SK-N-SH (cell line): ENCODE results near the gene SNU13. TPM values are rescaled to one million over a fixed set of nuclear protein-coding genes. Genes with fewer than 3 reads are reported as not detected.

Experiments used
- CTCF ChIA-PET: fragments of 300-600, 350-600 bp; formaldehyde crosslinking; extraction: SDS; loops from one replicate; lab custom pipeline; 2021; lab: Yijun Ruan, JAX
- POLR2A ChIA-PET: fragments of 350-600 bp; sonication (Branson Sonifier 250); formaldehyde crosslinking; extraction: SDS; loops from one replicate; lab custom pipeline; 2020; ENCODE audit warnings: antibody characterized with exemption, inconsistent platforms; lab: Yijun Ruan, JAX
- DNase-seq: peaks from one replicate; pipeline ENCODE4 v3.0.0; 2012
- H2AFZ ChIP-seq: fragments of 200-600 bp; sonication (generic); 2 replicates; pipeline ENCODE4 v1.8.1; 2016; ENCODE audit warnings: antibody characterized with exemption, mild to moderate bottlenecking, low read depth
- H3F3A ChIP-seq: fragments of 200-600 bp; sonication (generic); replicated peaks from 2 replicates; pipeline ENCODE3; 2016; ENCODE audit warnings: antibody characterized with exemption, mild to moderate bottlenecking; ENCODE audit not compliant: insufficient read depth
- H3K27ac ChIP-seq, 2 experiments: fragments of 200-500 bp in 1 of 2; fragments of 200-600 bp in 1 of 2; sonication (Bioruptor generic) in 1 of 2; sonication (generic), shearing (Covaris generic) in 1 of 2; 2 replicates each; pipeline versions ENCODE4 v1.5.1 to v1.6.1; 2014 to 2016; ENCODE audit warnings: low read depth in 2 of 2, inconsistent platforms in 1 of 2, low read length in 1 of 2, mild to moderate bottlenecking in 1 of 2, mixed read lengths in 1 of 2
- H3K27me3 ChIP-seq: fragments of 200-600 bp; sonication (generic), shearing (Covaris generic); 2 replicates; pipeline ENCODE4 v1.6.1; 2016; ENCODE audit warnings: mixed run types; ENCODE audit not compliant: insufficient read depth
- H3K36me3 ChIP-seq, 2 experiments: fragments of 200-500 bp in 1 of 2; fragments of 200-600 bp in 1 of 2; sonication (Bioruptor generic) in 1 of 2; sonication (generic) in 1 of 2; replicated peaks in 1 of 2; 2 replicates each; pipeline versions ENCODE3 to v1.5.1; 2014 to 2016; ENCODE audit warnings: low read length in 1 of 2, mild to moderate bottlenecking in 1 of 2; ENCODE audit not compliant: insufficient read depth in 2 of 2, control insufficient read depth in 1 of 2
- H3K4me1 ChIP-seq, 2 experiments: fragments of 200-500 bp in 1 of 2; fragments of 200-600 bp in 1 of 2; sonication (Bioruptor generic) in 1 of 2; sonication (generic), shearing (Covaris generic) in 1 of 2; 2 replicates each; pipeline versions ENCODE4 v1.5.1 to v1.6.1; 2014 to 2016; ENCODE audit warnings: low read depth in 1 of 2, low read length in 1 of 2, mixed run types in 1 of 2; ENCODE audit not compliant: insufficient read depth in 2 of 2, control insufficient read depth in 1 of 2
- H3K4me2 ChIP-seq: fragments of 200-600 bp; sonication (generic), shearing (Covaris generic); 2 replicates; pipeline ENCODE4 v1.6.1; 2017; ENCODE audit warnings: mixed run types
- H3K4me3 ChIP-seq, 2 experiments: fragments of 200-500 bp in 1 of 2; fragments of 200-600 bp in 1 of 2; sonication (Bioruptor generic) in 1 of 2; sonication (generic), shearing (Covaris generic) in 1 of 2; 2 replicates each; pipeline versions ENCODE4 v1.5.1 to v1.8.1; 2014 to 2016; ENCODE audit warnings: low read depth in 2 of 2, inconsistent platforms in 1 of 2, low read length in 1 of 2, mild to moderate bottlenecking in 1 of 2, mixed read lengths in 1 of 2, moderate library complexity in 1 of 2
- H3K79me2 ChIP-seq: fragments of 200-600 bp; sonication (generic); 2 replicates; pipeline ENCODE4 v1.8.1; 2017; ENCODE audit warnings: mild to moderate bottlenecking; ENCODE audit not compliant: insufficient read depth
- H3K9ac ChIP-seq: fragments of 200-600 bp; sonication (generic); 2 replicates; pipeline ENCODE4 v1.6.1; 2017; ENCODE audit warnings: mixed run types
- H3K9me2 ChIP-seq: fragments of 200-600 bp; sonication (generic); 2 replicates; pipeline ENCODE4 v1.6.1; 2017; ENCODE audit warnings: mixed run types
- H3K9me3 ChIP-seq: fragments of 200-600 bp; sonication (generic); 2 replicates; pipeline ENCODE4 v1.6.1; 2017; ENCODE audit warnings: mixed run types, mild to moderate bottlenecking, moderate library complexity
- H4K20me1 ChIP-seq: fragments of 200-600 bp; sonication (generic); 2 replicates; pipeline ENCODE4 v1.6.1; 2017; ENCODE audit warnings: mild to moderate bottlenecking, mixed run types; ENCODE audit not compliant: insufficient read depth
- EP300 ChIP-seq, 2 experiments: IDR thresholded peaks; 2 replicates each; pipeline versions ENCODE4 v1.4.0 to v1.6.1; 2012; ENCODE audit warnings: borderline replicate concordance in 1 of 2, low read depth in 1 of 2, low read length in 1 of 2
- GABPA ChIP-seq: IDR thresholded peaks from 2 replicates; pipeline ENCODE4 v1.4.0; 2012; ENCODE audit warnings: low read depth, mild to moderate bottlenecking
- GATA2 ChIP-seq: sonication (generic); formaldehyde crosslinking; IDR thresholded peaks from 2 replicates; pipeline ENCODE4 v1.5.0; 2020; ENCODE audit warnings: mild to moderate bottlenecking, missing genetic modification reagents
- JUND ChIP-seq: IDR thresholded peaks from 2 replicates; pipeline ENCODE4 v1.4.0; 2012
- POLR2AphosphoS5 ChIP-seq: IDR thresholded peaks from 2 replicates; pipeline ENCODE4 v1.6.1; 2012; ENCODE audit warnings: low read depth, low read length
- TCF12 ChIP-seq: IDR thresholded peaks from 2 replicates; pipeline ENCODE4 v1.4.0; 2012
- TEAD4 ChIP-seq: IDR thresholded peaks from 2 replicates; pipeline ENCODE4 v1.4.0; 2012; ENCODE audit warnings: mild to moderate bottlenecking, borderline replicate concordance; ENCODE audit not compliant: insufficient read depth
- WGBS: methylation state at CpG from one replicate; pipeline ENCODE4 v1.1.6; 2017; ENCODE audit warnings: low lambda C conversion rate; 5-methylcytosine and 5-hydroxymethylcytosine counted together
- polyA plus RNA-seq, 3 experiments: library from polyadenylated mRNA; depleted of rRNA; stranded (reverse); fragments of >200 nt; gene quantifications; 2 replicates each; pipeline ENCODE4 v1.2.3, GENCODE V29; 2012
- TF ChIP-seq, protein P1 (sequence below): fragments of 200-600 bp; sonication (generic); IDR thresholded peaks from 2 replicates; pipeline ENCODE4 v1.6.1; 2017; ENCODE audit warnings: antibody characterized with exemption, mild to moderate bottlenecking, moderate library complexity
- TF ChIP-seq, protein P2 (sequence below): fragments of 150-350 bp; IDR thresholded peaks from 2 replicates; pipeline ENCODE4 v1.6.1; 2017; ENCODE audit warnings: antibody characterized with exemption, low read length, low read depth, borderline replicate concordance
- TF ChIP-seq, protein P3 (sequence below): IDR thresholded peaks from 2 replicates; pipeline ENCODE4 v1.4.0; 2012; ENCODE audit warnings: low read depth, borderline replicate concordance
- TF ChIP-seq, protein P4 (sequence below): IDR thresholded peaks from 2 replicates; pipeline ENCODE4 v1.4.0; 2012; ENCODE audit warnings: low read depth, borderline replicate concordance
- TF ChIP-seq, protein P5 (sequence below): IDR thresholded peaks from 2 replicates; pipeline ENCODE4; 2012

Gene SNU13
- polyA plus RNA-seq, 1 of the 3 experiments (the other 2 are of a cell fraction) = 282 TPM

DNA sequence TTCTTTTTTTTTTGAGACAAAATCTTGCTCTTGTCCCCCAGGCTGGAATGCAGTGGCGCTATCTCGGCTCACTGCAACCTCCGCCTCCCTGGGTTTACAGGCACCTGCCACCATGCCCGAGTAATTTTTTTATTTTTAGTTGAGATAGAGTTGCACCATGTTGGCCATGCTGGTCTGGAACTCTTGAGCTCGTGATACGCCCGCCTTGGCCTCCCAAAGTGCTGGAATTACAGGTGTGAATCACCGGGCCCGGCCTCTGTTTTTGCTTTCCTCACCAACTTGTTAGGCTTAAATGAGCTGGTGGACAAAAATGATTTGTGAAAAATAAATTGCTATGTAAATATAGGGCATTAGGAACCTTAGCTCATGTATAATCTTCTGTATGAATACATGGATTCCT lies 14.1 kb upstream of the SNU13 start:
- H3K9me3 ChIP-seq = no peaks in the 10 kb centered on the region
- no peak overlapping the region for H2AFZ ChIP-seq
- H3K4me3 ChIP-seq = no peak overlapping the region
- no peaks in the 10 kb centered on the region for H3F3A ChIP-seq
- DNase-seq = no peak
- TF ChIP-seq TEAD4 = no peak
- TF ChIP-seq, protein P1, sequence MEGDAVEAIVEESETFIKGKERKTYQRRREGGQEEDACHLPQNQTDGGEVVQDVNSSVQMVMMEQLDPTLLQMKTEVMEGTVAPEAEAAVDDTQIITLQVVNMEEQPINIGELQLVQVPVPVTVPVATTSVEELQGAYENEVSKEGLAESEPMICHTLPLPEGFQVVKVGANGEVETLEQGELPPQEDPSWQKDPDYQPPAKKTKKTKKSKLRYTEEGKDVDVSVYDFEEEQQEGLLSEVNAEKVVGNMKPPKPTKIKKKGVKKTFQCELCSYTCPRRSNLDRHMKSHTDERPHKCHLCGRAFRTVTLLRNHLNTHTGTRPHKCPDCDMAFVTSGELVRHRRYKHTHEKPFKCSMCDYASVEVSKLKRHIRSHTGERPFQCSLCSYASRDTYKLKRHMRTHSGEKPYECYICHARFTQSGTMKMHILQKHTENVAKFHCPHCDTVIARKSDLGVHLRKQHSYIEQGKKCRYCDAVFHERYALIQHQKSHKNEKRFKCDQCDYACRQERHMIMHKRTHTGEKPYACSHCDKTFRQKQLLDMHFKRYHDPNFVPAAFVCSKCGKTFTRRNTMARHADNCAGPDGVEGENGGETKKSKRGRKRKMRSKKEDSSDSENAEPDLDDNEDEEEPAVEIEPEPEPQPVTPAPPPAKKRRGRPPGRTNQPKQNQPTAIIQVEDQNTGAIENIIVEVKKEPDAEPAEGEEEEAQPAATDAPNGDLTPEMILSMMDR = no peak
- no peak for TF ChIP-seq POLR2AphosphoS5
- no peak for TF ChIP-seq GATA2 (CRISPR knock-in tag)
- TF ChIP-seq JUND = no peak
- TF ChIP-seq, protein P2, sequence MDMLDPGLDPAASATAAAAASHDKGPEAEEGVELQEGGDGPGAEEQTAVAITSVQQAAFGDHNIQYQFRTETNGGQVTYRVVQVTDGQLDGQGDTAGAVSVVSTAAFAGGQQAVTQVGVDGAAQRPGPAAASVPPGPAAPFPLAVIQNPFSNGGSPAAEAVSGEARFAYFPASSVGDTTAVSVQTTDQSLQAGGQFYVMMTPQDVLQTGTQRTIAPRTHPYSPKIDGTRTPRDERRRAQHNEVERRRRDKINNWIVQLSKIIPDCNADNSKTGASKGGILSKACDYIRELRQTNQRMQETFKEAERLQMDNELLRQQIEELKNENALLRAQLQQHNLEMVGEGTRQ = no peak
- TF ChIP-seq TCF12 = no peak
- TF ChIP-seq, protein P3, sequence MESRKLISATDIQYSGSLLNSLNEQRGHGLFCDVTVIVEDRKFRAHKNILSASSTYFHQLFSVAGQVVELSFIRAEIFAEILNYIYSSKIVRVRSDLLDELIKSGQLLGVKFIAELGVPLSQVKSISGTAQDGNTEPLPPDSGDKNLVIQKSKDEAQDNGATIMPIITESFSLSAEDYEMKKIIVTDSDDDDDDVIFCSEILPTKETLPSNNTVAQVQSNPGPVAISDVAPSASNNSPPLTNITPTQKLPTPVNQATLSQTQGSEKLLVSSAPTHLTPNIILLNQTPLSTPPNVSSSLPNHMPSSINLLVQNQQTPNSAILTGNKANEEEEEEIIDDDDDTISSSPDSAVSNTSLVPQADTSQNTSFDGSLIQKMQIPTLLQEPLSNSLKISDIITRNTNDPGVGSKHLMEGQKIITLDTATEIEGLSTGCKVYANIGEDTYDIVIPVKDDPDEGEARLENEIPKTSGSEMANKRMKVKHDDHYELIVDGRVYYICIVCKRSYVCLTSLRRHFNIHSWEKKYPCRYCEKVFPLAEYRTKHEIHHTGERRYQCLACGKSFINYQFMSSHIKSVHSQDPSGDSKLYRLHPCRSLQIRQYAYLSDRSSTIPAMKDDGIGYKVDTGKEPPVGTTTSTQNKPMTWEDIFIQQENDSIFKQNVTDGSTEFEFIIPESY = no peak
- TF ChIP-seq GABPA = no peak
- TF ChIP-seq, protein P4, sequence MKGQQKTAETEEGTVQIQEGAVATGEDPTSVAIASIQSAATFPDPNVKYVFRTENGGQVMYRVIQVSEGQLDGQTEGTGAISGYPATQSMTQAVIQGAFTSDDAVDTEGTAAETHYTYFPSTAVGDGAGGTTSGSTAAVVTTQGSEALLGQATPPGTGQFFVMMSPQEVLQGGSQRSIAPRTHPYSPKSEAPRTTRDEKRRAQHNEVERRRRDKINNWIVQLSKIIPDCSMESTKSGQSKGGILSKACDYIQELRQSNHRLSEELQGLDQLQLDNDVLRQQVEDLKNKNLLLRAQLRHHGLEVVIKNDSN = no peak
- TF ChIP-seq, protein P5, sequence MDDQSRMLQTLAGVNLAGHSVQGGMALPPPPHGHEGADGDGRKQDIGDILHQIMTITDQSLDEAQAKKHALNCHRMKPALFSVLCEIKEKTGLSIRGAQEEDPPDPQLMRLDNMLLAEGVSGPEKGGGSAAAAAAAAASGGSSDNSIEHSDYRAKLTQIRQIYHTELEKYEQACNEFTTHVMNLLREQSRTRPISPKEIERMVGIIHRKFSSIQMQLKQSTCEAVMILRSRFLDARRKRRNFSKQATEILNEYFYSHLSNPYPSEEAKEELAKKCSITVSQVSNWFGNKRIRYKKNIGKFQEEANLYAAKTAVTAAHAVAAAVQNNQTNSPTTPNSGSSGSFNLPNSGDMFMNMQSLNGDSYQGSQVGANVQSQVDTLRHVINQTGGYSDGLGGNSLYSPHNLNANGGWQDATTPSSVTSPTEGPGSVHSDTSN = no peak
- no peak for TF ChIP-seq EP300 (IDR thresholded peaks at IDR 0.05; ENCODE audit: borderline replicate concordance in 1 of 2, low read depth in 1 of 2, low read length in 1 of 2)
- no peaks in the 10 kb centered on the region for H3K36me3 ChIP-seq
- H3K4me1 ChIP-seq = no peaks in the 10 kb centered on the region
- no peak overlapping the region for H3K4me2 ChIP-seq
- H3K27me3 ChIP-seq = no peaks in the 10 kb centered on the region
- CTCF ChIA-PET = no interaction called here
- no peaks in the 10 kb centered on the region for H3K79me2 ChIP-seq
- 83% methylated on average over 9 of the region's 9 CpGs for WGBS
- POLR2A ChIA-PET = no interaction called here
- H3K9ac ChIP-seq = no peak overlapping the region
- no peaks in the 10 kb centered on the region for H3K9me2 ChIP-seq
- no peaks in the 10 kb centered on the region for H4K20me1 ChIP-seq
- no peak overlapping the region for H3K27ac ChIP-seq
